PC-3 (cell line): ENCODE data around the gene LFNG. TPM values are rescaled to one million over a fixed set of nuclear protein-coding genes. Genes with fewer than 3 reads are reported as not detected.

Experiments
- ATAC-seq: fragments of 200-7000 bp; cut with Tn5 transposase; 2 replicates; pipeline ENCODE4 v1.9.1; 2020; ENCODE audit warnings: mild to moderate bottlenecking, moderate library complexity
- BruUV-seq: library from RNA; stranded (reverse); fragments of 400-500 nt; replicated peaks from 2 replicates; lab custom pipeline; 2021; lab: Mats Ljungman, UMichigan
- CTCF ChIA-PET: fragments of 300-600 bp; sonication (Branson Sonifier 250); formaldehyde crosslinking; loops from one replicate; lab custom pipeline; 2022; ENCODE audit warnings: antibody characterized with exemption; lab: Charles Lee
- POLR2A ChIA-PET: fragments of 300-600 bp; sonication (Branson Sonifier 250); formaldehyde crosslinking; loops from one replicate; lab custom pipeline; 2022; ENCODE audit warnings: antibody characterized with exemption; ENCODE audit not compliant: unreplicated experiment; lab: Charles Lee
- DNase-seq: peaks from one replicate; pipeline ENCODE4 v3.0.0-alpha.2; 2015
- H2AFZ ChIP-seq: fragments of 300-600 bp; sonication (generic); 2 replicates; pipeline ENCODE4 v1.6.0; 2016; ENCODE audit warnings: antibody characterized with exemption, low read length
- H3F3A ChIP-seq: fragments of 300-600 bp; sonication (generic); one replicate; pipeline ENCODE4 v1.6.0; 2017; ENCODE audit warnings: antibody characterized with exemption, low read length, control low read depth, mild to moderate bottlenecking; ENCODE audit not compliant: unreplicated experiment
- H3K27ac ChIP-seq: fragments of 300-600 bp; sonication (generic); 2 replicates; pipeline ENCODE4 v1.5.1; 2016; ENCODE audit warnings: mild to moderate bottlenecking, low read length
- H3K27me3 ChIP-seq: fragments of 300-600 bp; sonication (generic); 2 replicates; pipeline ENCODE4 v1.6.1; 2016; ENCODE audit warnings: low read length, mixed read lengths
- H3K36me3 ChIP-seq: fragments of 300-600 bp; sonication (generic); 2 replicates; pipeline ENCODE4 v1.6.1; 2016; ENCODE audit warnings: low read depth, mixed run types, low read length, mixed read lengths
- H3K4me1 ChIP-seq: fragments of 300-600 bp; sonication (generic); 2 replicates; pipeline ENCODE4 v1.5.1; 2016; ENCODE audit warnings: low read length; ENCODE audit not compliant: insufficient read depth
- H3K4me2 ChIP-seq: fragments of 300-600 bp; sonication (generic); 2 replicates; pipeline ENCODE4 v1.6.0; 2016; ENCODE audit warnings: low read length
- H3K4me3 ChIP-seq: fragments of 300-600 bp; sonication (generic); 2 replicates; pipeline ENCODE4 v1.5.1; 2016; ENCODE audit warnings: mild to moderate bottlenecking, low read length, mixed read lengths
- H3K79me2 ChIP-seq: fragments of 300-600 bp; sonication (generic); 2 replicates; pipeline ENCODE4 v1.6.1; 2017; ENCODE audit warnings: low read length, mixed read lengths
- H3K9ac ChIP-seq: fragments of 300-600 bp; sonication (generic); 2 replicates; pipeline ENCODE4 v1.6.0; 2016; ENCODE audit warnings: mild to moderate bottlenecking, low read length
- H3K9me2 ChIP-seq: fragments of 300-600 bp; sonication (generic); replicated peaks from 2 replicates; pipeline ENCODE4 v1.6.1; 2016; ENCODE audit warnings: mixed run types, low read length, mixed read lengths
- H3K9me3 ChIP-seq: fragments of 300-600 bp; sonication (generic); 2 replicates; pipeline ENCODE4 v1.6.1; 2016; ENCODE audit warnings: low read length, mixed read lengths
- H4K20me1 ChIP-seq: fragments of 300-600 bp; sonication (generic); 2 replicates; pipeline ENCODE4 v1.6.1; 2016; ENCODE audit warnings: low read length, mixed read lengths
- CTCF ChIP-seq: fragments of 300-600 bp; sonication (generic); conservative IDR thresholded peaks from 2 replicates; pipeline ENCODE4 v1.5.1; 2017; ENCODE audit warnings: antibody characterized with exemption, low read depth, mild to moderate bottlenecking, low read length
- EZH2 ChIP-seq: fragments of 300-600 bp; sonication (generic); IDR thresholded peaks from one replicate; pipeline ENCODE4 v1.6.1; 2017; ENCODE audit warnings: antibody characterized with exemption, mild to moderate bottlenecking, low read length; ENCODE audit not compliant: unreplicated experiment
- EZH2phosphoT487 ChIP-seq: fragments of 300-600 bp; sonication (generic); IDR thresholded peaks from 2 replicates; pipeline ENCODE4 v1.6.1; 2018; ENCODE audit warnings: mild to moderate bottlenecking, antibody characterized with exemption, low read length, borderline replicate concordance
- intact Hi-C: fragments of 100-400 bp; cut with micrococcal nuclease; formaldehyde crosslinking; loops from 2 replicates; pipeline ENCODE4 v1.9.0; 2023
- total RNA-seq: library from RNA; depleted of rRNA; stranded (reverse); fragments of >200 nt; gene quantifications from 2 replicates; pipeline ENCODE4 v1.2.3, GENCODE V29; 2014

LFNG gene
- total RNA-seq, 1 experiment from 2014 or later, result 7.7 TPM

- POLR2A ChIA-PET, result interaction anchor here (0.6 to 0.7 kb wide), 2 partner anchors 75 to 104 kb away, joined by 3 to 6 read pairs; no protein-coding TSS in a partner anchor
- Histone ChIP-seq H3K4me3 (peak within 1 kb of the TSS; percentile 86), H3K9me2 (no peaks in the 10 kb centered on the region), H3K27me3 (no peaks in the 10 kb centered on the region), H4K20me1 (no peaks in the 10 kb centered on the region), H3F3A (no peaks in the 10 kb centered on the region), H3K4me2 (peak within 1 kb of the TSS; percentile 93), H3K27ac (peak within 1 kb of the TSS; percentile 96), H3K36me3 (0 out of 2 replicates have a peak, but pooled peaks cover 5% of the 10 kb centered on the region), H2AFZ (peak within 1 kb of the TSS; percentile 94), H3K9me3 (no peaks in the 10 kb centered on the region), H3K9ac (peak within 1 kb of the TSS; percentile 100), H3K79me2 (peaks cover 43% of the 10 kb centered on the region), H3K4me1 (peaks cover 27% of the 10 kb centered on the region)
- peak; percentile 92 for DNase-seq
- peak; percentile 85 for ATAC-seq
- CTCF ChIA-PET, result interaction anchor here (1.0 kb wide), 1 partner anchor 104 kb away, joined by 5 read pairs; no protein-coding TSS in a partner anchor
- peak; percentile 42; the same call in 1 of the 2 replicates for TF ChIP-seq CTCF
- no peak for TF ChIP-seq EZH2phosphoT487
- no TSS peak for BruUV-seq
- intact Hi-C loops, result loop anchor here (2.0 to 5.0 kb wide), 4 partner anchors 31 to 127 kb away; partner anchors contain the start of genes GRIFIN and TTYH3
Observed at GRCh38 chr7:2555121-2556052, 35.8 kb downstream of the LFNG start, which contains the start of gene BRAT1. TSS of gene BRAT1 (minus strand) at chr7:2555524. CDS start at chr7:2554431, 1,093 bp downstream.

DNA sequence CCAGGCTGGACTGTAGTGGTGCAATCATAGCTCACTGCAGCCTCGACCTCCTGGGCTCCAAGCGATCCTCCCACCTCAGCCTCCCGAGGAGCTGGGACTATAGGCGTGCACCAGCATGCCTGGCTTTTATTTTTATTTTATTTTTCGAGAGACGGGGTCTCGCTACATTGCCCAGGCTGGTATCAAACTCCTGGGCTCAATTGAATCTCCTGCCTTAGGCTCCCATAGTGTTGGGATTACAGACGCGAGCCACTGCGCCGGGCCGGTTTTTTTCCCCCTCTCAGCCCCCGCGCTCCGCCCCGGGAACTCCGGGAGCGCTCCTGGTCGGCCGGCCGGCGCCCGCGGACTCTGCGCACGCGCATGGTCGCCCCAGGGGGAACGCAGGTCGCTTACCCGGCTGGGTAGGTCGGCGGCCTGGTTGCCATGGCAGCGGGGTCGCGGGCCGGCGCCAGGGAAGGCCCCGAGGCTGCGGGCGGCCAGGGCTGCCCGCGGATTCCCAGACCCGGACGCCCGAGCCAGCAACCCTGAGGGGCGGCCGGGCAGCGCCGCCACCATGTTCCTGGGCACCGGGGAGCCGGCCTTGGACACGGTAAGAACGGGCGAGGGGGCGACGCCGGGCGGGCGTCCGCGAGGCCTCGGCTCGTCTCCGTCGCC lies 39.2 kb downstream of the LFNG start, which contains the start of gene IQCE:
Gene IQCE (plus strand): TSS at position 351 of the 654 bp plus-strand sequence. CDS start 203 bp downstream, at position 554.
- intact Hi-C loops, result loop anchor here (5.0 kb wide), 2 partner anchors 74 to 124 kb away; partner anchors contain the start of gene TTYH3
- Histone ChIP-seq H3F3A (no peaks in the 10 kb centered on the region), H3K27me3 (no peaks in the 10 kb centered on the region), H3K4me2 (peak within 1 kb of the TSS; percentile 96), H3K4me1 (peaks cover 19% of the 10 kb centered on the region), H3K9me3 (no peaks in the 10 kb centered on the region), H3K4me3 (peak within 1 kb of the TSS; percentile 98), H4K20me1 (no peaks in the 10 kb centered on the region), H3K27ac (no peak within 1 kb of the TSS), H3K9ac (peak within 1 kb of the TSS; percentile 76), H3K36me3 (no peaks in the 10 kb centered on the region), H3K9me2 (no peaks in the 10 kb centered on the region), H2AFZ (peak within 1 kb of the TSS; percentile 92), H3K79me2 (peaks cover 38% of the 10 kb centered on the region)
- BruUV-seq, result no TSS peak
- ChIA-PET POLR2A (no interaction called here), CTCF (interaction anchor here (0.6 kb wide), 1 partner anchor 245 kb away, joined by 4 read pairs; no protein-coding TSS in a partner anchor)
- DNase-seq, result peak; percentile 87
- TF ChIP-seq CTCF (no peak), EZH2phosphoT487 (no peak), EZH2 (no peak)
- peak; percentile 38 for ATAC-seq
